ENCODE data around the gene TMF1.

TMF1 gene

GRCh38 chr3:69051756-69052471 lies at the start of gene TMF1:
Gene TMF1, minus strand, starts transcription at chr3:69052333. Its CDS starts 247 bp downstream, at chr3:69052086.
- no peak for DNase-seq

- no peak for DNase-seq
Observed at GRCh38 chr3:69099576-69099975, 47.4 kb upstream of the TMF1 start.

GRCh38 chr3:69097407-69098086 lies 45.4 kb upstream of the TMF1 start:
- no peak for DNase-seq

DNA sequence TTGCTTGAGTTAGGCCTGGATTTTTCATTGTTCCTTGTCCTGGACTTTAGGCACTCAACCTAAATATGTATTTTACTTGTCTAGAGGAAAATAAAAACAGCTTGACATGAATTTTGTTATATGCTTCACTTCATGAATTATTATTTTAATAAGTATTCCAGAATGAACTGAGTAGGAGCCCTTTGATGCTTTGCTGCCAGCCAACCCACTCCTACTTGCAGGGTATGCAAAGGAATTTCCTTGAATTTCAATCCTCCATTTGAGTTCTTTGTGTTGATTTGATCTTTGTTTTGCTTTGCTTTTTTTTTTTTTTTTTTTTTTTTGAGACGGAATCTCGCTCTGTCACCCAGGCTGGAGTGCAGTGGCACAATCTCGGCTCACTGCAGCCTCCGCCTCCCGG lies 44.2 kb upstream of the TMF1 start:
- DNase-seq: no peak

DNA sequence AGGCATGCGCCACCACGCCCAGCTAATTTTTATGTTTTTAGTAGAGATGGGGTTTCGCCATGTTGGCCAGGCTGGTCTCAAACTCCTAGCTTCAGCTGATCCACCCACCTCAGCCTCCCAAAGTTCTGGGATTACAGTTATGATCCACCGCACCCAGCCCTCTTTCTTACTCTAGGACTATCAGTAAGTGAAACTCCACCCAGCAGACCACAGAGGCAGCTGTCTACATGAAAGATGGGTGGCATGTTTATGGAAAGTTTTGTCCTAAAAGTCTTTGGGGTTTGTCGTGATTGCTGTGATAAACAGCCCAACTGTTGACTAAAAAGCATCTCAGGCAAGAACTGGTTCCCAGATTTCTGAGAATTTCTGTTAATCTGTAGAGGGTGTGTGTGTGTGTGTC lies 43.5 kb upstream of the TMF1 start:
- DNase-seq: no peak

DNA sequence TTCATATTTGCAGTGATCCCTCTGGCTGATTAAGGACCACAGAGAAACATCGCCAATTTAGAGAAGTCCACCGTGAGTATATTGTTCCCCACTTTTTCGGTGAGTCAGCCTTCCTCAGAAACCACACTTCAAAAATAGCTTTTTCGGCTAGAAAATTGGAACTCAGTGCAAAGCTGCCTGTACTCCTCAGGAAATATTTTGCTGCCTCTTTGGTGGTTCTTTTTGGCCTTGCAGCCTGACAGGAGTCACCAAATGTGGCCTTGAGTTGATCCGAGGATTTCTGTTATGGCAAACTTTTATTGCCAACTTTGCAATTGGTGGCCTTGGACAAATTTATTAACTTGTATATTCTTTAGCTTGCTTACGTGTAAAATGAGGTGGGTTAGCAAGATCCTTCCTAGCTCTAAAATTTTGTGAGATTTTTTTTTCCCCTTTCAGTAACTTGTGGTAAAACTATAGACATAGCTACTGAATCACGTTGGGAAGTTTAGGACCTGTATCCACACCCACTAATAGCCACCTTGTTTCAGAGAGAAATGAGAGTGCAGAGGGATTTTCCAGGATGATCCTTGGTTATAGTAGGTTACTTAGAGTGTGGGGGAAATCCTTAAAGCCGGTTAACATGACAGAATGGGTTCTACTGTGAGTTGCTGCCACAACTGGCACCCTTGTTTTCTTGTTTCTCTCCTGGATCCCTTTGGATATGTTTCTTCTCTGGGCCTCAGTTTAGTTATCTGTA lies 42.5 kb upstream of the TMF1 start:
- no peak for DNase-seq

DNA sequence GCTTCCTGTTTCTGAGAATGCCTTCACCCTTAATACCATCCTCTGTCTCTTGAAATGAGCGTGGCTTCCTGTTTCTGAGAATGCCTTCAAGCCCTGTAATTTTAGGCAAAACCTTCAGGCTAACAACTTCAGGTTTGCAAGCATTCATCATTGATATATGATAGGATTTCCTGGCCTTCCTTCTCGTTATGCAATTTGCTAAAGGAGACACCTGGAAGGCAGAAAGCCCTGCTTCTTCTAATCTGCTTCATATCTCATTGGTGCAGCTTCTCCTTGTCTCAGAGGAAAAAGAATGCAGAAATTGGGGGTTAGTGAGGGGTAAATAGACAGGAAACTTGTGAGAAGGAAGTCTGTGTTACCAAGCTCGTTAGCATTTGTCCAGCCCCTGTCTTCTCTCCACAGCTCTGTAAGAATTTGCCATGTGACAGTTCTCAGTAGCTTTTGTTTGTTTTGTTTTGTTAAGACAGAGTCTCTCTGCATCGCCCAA lies 39.9 kb upstream of the TMF1 start:
- no peak for DNase-seq

DNA sequence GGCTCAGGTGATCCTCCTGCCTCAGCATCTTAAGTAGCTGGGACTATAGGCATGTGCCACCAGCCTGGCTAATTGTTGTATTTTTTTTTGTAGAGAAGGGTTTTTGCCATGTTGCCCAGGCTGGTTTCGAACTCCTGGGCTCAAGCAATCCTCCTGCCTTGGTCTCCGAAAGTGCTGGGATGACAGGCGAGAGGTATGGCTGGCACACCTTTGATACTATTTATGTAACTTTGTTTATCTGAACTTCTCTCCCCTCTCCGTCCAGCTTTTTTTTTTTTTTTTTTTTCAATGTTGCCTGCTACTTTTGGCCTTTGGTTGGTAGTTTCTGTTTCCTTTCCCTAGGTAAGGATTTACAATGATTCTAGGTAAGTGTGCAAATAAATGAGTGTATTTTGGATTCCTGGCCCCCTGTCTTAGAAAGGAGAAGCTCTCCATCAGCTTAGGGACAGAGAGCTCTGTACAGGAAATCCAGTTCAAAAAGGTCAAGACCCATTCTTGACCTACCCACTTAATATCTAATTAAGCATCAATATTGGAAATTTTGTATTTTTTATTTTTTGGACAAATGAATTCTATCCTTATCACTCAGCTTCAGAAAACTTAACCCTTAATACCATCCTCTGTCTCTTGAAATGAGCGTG lies 39.4 kb upstream of the TMF1 start:
- DNase-seq: no peak

DNA sequence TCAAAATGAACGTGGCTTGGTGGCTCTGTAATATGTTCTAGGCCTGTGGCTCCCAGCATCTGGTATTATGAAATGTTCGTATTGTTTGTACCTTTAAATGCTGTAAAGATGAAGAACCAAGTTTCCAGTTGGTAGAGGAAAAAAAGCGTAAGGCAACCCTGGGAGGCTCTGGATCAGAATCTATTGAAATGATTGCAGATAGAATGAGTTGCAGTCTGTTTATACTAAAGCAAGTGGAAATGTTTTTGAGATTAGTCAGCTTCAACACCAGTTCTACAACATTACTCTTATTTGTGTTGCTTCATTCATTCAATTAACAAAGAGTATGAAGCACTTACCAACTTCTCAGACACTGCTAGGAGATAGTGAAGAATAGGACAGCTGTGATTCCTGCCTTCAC lies 37.9 kb upstream of the TMF1 start:
- DNase-seq: no peak

- DNase-seq: no peak
Observed at GRCh38 chr3:69088063-69088462, 35.9 kb upstream of the TMF1 start.

GRCh38 chr3:69087030-69087791 lies 35.1 kb upstream of the TMF1 start:
- DNase-seq: no peak

- DNase-seq: peak; percentile 23
Observed at GRCh38 chr3:69085833-69086722, 33.9 kb upstream of the TMF1 start.

DNA sequence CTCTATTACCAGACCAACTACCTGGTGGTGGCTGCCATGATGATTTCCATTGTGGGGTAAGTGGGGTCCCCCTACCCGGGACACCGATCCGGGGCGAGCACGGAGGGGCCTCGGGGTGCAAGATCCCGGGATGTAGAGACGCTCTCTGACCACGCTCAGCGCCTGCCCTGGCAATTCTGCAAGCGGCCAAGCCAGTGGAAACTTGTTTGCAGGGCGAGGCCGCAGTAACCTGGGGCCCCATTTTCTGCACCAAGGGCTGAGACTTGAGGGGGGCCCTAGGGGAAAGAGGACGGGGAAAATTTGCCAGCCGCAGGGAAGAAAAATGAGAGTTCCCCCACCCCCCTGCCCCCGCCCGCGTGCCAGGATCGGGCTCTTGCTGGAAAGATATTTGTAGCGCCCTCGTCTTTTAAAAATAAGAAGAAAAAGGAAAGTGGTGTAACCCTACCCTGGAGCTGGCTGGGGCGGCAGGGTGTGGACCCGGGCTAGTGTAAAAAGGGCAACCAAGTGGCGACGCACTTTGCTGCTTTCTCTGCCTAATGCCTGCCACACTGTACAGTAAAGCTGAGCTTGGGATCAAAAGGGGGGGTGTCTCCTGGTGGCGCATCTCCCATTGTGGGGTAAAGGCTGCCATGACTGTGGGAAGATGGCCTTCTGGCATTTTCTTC lies 33.2 kb upstream of the TMF1 start:
- DNase-seq: no peak

DNA sequence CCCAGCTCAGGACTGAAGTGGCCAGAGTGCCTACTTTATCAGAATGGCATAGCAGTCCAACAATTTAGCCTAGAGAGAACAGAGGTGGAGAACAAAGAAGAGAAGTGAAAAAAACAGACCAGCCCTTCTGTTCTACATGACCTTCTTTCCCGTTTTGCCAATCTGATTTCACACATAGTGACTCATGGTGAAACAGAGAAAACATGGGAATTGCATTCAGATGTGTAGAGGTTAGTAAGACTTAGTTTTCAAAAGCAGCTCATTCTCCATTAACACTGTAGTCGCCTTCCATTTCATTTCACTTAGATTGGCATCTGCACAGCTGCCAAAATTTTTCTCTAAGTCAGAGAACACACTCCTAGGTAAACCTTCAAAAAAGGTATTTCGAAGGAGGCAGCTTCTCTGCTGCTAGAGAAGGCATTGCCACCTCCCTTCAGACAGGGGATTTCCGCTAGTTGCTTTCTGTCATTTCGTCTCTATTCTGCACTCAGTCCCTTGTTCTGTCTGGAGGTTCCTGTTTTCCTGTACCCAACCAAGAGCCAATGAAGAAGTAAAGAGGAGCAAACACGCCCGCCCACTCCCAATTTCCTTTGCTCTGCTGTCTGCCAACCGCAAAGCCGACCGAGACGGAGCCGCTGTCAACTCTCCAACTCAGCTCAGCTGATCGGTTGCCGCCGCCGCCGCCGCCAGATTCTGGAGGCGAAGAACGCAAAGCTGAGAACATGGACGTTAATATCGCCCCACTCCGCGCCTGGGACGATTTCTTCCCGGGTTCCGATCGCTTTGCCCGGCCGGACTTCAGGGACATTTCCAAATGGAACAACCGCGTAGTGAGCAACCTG lies 32.4 kb upstream of the TMF1 start, which contains the start of gene ARL6IP5:
ARL6IP5 (plus strand) TSS at position 612 of the 842 bp plus-strand sequence; CDS start at position 723, 111 bp downstream.
- peak; percentile 78 for DNase-seq

GRCh38 chr3:69082805-69083204 lies 30.7 kb upstream of the TMF1 start:
- no peak for DNase-seq

GRCh38 chr3:69082361-69082760 lies 30.2 kb upstream of the TMF1 start:
- no peak for DNase-seq

- DNase-seq: no peak
Observed at GRCh38 chr3:69081583-69082262, 29.6 kb upstream of the TMF1 start.

GRCh38 chr3:69080233-69080920 lies 28.2 kb upstream of the TMF1 start, which contains the start of gene UBA3:
Gene UBA3, minus strand, starts transcription at chr3:69080365. Its CDS starts 12 bp downstream, at chr3:69080353.
- peak; percentile 81 for DNase-seq

Data from NCI-H1092 treated with DMSO at 0.1 percent for 48 hours (cell line).